ENCODE data around the gene ENO1.

ENO1 gene

DNA sequence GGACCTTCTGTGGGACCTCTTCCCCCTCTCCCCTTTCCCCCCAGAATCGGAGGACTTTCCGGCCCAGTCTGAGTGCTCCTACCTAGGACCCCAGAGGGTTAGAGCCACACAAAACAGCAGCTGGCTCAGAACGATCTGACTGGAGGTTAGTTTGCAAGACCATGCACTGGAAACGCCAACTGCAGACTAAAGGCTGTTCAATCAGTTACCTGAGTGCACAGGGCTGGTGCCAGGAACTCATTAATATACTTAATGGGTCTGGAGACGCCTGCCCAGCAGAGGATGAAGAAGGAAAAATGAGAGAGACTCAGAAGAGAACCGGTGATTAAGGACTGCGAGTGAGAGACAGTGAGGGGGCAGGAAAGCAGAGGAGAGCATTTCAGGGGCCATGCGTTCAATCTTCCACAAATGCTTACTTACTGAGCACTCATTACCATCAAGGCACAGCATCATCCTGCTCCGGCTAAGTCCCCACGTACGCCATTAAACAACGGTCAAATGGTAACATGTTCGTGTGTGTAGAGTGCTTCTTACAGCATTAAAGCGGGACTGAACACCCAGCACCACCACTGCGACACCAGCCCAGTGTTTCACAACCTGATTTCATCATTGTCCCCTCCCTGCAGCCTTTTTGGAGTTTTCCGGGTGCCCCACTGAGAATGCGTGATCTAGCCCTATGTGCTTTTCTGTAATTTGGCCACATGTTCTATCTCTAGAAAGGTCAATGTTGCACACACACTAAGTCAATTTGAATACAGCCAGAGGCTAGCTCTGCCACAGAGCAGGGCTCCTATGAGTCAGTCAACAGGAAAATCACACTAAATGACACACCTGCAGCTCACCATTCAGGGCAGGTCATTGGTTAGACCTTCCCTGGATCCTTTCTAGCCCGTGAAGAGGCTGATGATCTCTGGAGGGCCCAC is 7.6 kb downstream of the ENO1 start:
- no peak for DNase-seq (ENCODE audit: low read depth in 2 of 2)

DNA sequence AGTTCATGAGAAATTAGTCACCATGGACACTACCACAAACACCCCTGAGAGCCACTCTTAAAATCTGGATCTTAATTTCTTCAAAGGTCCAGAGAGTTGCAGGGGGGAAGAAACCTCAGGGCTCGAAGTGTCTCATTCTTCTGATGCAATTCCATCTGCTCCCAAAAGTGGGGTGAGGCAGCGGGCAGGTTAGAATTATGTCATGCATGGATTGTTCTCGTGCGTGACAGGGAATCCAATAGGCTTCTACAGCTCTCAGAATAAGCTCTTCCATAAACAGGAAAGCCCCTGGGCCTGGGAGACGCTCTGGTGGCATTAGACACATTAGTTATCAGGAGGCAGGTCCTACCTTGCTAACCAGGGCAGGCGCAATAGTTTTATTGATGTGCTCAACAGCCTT is 8.4 kb downstream of the ENO1 start:
- no peak for DNase-seq (ENCODE audit: low read depth in 2 of 2)

DNA sequence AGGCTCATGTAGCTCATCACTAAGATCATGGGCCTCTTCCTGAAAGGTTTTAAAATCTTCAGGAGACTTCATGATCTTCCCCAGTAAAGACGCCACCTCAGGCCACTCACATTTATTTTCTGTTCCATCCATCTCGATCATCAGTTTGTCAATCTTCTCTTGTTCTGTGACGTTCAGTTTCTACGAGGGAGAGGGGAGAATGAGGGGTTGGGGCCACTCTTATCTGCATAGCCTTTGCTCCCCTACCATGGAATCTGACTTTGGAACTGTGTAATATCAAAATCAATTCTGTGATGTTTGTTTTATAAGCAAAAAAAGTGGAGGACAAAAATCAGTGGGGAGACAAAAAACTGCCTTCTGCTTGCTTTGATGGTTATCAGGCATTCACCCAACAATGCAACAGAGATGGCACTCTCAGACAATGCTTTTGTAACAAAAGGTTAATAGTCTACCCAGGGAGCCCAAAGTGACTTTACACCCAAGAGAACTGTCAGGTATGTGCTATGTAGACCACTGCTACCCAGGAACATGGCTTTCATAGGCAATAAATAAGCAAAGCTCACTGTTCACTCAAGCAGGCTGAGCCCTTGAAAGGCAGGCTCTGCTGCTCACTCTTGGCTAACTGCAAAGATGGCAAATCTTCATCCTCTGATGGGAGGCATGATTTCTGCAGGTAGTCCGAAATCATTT is 10.5 kb downstream of the ENO1 start:
- no peak for DNase-seq (ENCODE audit: low read depth in 2 of 2)

DNA sequence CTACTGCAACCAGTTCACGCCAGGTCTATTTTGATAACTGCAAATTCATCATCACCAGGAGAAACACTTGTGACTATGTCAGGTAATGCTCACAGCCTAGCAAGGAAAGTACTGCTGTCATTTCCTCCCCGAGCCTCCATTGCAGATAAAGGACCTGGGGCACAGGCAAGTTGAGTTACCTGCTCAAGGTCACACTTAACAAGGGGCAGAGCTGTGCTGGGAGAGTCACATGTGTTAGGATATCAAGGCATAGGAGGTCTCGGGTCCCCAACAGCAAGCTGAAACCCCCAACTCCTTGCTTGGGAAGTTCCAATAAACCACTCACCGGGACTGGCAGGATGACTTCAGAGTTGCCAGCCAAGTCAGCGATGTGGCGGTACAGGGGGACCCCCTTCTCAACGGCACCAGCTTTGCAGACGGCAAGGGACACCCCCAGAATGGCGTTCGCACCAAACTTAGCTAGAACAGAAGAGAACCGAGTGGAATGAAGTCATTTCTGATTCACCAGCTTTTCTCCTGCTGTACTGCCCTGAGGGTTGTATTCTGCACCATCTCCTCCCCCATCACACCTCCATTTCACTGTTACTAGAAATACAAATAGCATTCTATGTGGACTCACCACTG is 11.6 kb downstream of the ENO1 start:
- DNase-seq (ENCODE audit: low read depth in 2 of 2): no peak

DNA sequence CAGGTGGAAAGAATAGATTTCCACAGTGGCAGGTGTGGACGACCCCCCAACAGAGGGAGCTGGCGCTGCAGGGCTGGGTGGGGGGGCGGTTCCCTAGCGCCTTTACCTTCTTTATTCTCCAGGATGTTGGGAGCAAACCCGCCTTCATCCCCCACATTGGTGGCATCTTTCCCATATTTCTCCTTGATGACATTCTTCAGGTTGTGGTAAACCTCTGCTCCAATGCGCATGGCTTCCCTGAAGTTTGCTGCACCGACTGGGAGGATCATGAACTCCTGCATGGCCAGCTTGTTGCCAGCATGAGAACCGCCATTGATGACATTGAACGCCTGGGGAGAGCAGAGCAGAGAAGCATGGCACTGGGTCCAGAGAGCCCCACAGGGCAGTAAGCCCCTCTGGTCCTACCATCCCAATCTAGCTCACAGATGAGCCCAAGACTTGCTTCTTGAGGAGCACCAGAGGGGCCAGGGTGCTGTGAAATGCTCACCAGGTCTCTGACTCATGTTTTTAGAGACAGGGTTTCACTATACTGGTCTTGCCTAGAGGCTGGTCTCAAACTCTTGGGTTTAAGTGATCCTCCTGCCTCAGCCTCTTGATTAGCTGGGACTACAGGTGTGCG is 12.2 kb downstream of the ENO1 start:
- no peak for DNase-seq (ENCODE audit: low read depth in 2 of 2)

DNA sequence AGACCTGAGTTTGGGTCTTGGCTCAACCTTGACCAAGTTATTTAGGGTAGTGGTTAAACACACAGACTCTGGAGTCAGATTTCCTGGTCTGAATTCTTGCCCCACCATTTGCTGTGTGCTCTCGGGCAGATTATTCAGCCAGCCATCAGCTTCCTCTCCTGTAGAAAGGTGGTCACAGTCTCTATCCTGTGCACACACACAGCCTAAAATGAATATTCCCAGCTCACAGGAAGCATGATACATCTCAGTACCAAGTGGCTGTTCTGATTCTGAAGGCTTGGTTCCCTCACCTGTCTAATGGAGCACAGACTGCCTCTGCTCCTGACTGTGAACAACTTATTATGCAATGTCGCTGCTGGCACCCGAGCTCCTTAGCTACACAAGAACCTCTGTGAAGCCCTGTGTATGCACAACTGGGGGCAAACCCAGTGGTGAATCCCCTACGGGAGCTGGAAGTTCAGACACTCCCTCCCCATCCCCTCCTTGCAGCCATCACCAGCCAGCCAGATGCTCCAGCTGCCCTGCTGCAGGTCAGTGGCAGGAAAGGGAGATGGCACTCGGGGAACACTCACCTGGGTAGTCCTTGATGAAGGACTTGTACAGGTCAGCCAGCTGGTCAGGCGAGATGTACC is 13.7 kb downstream of the ENO1 start:
- DNase-seq (ENCODE audit: low read depth in 2 of 2): no peak

DNA sequence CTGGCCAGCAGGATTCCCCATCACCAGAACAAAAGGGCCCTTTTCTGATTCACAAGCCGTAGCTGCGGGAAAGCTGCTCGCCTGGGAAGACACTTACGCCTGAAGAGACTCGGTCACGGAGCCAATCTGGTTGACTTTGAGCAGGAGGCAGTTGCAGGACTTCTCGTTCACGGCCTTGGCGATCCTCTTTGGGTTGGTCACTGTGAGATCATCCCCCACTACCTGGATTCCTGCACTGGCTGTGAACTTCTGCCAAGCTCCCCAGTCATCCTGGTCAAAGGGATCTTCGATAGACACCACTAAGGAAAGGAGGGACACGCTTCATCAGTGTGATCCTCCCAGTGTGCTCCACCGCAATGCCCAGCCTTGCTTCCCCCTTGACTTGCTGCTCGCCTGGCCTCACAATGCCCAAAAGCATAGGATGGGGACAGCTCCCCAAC is 14.7 kb downstream of the ENO1 start:
- DNase-seq (ENCODE audit: low read depth in 2 of 2): no peak

DNA sequence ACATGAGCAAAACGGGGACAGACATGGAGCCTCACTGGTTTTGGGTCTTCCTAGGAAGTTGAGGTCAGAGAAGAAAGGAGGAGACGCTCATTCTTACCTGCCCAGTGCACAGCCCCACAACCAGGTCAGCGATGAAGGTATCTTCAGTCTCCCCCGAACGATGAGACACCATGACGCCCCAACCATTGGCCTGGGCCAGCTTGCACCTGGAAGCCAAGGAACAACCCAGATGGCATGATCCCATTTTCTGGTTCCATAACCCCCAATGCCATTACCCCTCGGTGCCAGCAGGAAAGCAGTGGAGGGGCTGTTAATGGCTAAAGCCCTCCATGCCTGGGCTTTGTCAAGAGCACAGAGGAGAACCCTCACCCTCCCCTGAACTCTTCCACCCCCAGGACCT is 15.3 kb downstream of the ENO1 start:
- no peak for DNase-seq (ENCODE audit: low read depth in 2 of 2)

DNA sequence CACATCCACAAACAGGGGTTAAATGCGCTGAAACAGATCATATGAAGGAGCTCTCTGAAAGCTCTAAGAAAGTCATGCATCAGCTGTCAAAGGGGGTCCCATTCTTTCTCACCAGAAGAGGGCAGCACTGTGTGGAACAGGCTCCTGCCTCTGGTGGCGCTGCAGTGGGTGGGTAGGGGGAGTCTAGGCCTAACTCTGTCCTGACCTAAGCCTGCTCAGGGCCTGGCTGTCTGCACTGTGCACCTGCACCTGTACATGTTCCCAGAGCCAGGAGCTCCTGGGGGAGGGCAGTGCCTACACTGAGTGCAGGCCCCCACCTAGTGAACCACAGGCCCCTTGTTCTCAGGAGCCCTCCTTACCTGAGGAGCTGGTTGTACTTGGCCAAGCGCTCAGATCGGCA is 16.0 kb downstream of the ENO1 start:
- peak in 1 of 2 donors; percentile 28 for DNase-seq (ENCODE audit: low read depth in 2 of 2)

DNA sequence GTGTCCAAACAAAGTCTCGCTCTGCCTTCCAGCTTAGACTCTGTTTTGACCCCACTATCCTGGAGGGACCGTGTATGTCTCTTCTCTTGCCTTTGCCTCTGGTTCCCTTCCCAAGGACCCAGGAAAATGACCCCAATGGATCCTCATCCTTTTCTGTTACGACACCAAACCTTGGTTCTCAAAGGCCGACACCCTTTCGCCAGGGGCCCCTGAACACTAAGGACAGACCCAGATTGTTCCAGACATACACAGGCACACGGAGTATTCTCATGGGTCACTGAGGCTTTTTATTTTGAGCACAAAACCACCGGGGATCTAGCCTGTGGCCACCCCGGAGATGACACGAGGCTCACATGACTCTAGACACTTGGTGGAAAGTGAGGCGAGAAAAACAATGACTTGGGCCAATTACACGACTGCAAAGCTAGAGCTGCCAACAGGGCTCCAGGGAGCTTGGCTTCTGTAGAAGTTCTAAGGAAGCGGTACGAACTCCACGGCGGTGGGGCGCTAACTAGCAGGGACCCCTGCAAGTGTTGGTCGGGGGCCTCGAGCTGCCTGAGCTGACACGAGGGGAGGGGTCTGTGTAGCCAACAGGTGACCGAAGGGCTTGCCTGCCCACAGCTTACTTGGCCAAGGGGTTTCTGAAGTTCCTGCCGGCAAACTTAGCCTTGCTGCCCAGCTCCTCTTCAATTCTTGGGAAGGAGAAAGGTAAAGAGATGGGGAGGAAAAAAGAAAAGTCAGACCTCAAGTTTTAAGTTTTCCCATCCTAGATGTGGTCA is 17.6 kb downstream of the ENO1 start:
- DNase-seq (ENCODE audit: low read depth in 2 of 2): no peak

DNA sequence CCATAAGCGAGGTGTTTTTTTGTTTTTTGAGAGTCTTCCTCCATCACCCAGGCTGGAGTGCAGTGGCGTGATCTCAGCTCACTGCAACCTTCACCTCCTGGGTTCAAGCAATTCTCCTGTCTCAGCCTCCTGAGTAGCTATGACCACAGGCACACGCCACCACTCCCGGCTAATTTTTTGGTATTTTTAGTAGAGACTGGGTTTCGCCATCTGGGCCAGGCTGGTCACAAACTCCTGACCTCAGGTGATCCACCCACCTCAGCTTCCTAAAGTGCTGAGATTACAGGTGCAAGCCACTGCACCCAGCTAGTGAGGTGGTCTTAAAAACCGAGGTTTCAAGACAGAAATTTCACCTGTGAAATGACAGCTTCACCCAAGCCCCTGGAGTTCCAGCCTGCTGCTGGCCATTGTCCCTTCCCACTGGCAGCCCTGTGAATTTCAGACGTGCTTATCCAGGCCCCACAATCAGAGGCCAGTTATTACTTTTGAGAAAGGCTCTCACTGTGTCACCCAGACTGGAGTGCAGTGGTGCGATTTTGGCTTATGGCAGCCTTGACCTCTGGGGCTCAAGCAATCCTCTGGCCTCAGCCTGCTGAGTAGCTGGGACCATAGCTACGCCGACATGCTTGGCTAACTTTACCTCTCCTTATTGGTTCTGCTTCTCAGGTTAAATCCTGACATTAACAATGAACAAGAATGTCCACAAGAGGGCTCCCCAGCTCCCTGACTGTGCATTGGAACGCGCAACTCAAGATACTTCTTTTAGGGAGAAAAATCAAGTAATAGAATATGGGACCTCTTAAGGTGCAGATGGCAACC is 19.4 kb downstream of the ENO1 start:
- peak in 1 of 2 donors; percentile 31 for DNase-seq (ENCODE audit: low read depth in 2 of 2)

DNA sequence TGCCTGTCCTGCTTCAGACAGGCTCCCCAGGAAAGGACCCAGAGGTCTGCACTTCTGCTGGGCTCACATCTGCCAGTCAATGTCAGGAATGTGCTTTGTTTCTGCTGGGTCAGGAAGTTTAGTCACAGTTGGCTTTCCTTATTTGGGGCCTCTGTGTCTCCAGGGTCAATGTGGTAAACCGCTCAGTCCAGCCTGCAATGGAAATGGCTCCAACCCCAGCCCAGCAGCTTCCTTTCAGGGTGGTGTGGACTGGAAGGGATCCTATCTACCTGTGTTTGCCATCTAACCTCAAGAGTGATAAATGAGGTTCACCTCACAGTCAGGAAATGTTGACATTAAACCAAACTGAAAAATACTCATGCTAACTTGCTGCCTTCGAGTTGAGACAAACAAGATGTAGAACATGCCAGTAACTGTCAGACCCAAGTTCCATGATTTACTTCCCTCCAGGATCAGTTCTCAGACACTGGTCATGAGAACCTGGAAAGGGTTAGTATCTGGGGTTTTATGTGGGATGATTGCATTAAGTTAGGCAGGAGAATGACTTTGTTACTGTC is 20.3 kb downstream of the ENO1 start:
- no peak for DNase-seq (ENCODE audit: low read depth in 2 of 2)

DNA sequence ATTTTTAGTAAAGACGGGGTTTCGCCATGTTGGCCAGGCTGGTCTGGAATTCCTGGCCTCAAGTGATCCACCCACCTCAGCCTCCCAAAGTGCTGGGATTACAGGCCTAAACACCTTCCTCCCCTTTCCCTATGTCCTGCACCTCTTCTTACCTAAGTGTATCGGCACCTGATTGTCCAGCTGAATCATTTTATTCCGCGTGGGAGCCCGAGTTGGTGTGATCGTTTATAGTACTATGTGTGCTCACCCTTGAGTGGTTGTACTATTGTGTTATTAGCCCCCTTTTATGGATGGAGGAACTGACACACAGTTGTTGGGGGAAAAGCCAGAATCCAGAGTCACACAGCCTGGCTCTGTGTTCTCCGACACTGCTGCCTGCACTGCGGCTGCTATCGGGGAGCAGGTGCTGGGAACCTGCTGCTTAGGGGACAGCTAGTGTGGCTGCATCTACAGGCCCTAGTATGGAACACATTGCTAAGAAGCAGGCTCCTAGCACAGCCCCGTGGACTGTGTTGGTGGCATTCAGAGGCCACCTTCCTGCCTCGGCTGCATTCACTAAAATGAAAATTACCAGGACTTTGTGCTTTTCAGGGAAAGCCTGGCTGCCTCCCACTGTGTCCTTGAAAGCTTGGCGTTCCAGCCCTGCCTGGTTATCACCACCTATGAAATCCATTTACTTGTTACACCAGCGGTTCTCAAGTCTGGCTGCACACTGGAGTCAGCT is 21.6 kb downstream of the ENO1 start:
- DNase-seq (ENCODE audit: low read depth in 2 of 2): no peak

DNA sequence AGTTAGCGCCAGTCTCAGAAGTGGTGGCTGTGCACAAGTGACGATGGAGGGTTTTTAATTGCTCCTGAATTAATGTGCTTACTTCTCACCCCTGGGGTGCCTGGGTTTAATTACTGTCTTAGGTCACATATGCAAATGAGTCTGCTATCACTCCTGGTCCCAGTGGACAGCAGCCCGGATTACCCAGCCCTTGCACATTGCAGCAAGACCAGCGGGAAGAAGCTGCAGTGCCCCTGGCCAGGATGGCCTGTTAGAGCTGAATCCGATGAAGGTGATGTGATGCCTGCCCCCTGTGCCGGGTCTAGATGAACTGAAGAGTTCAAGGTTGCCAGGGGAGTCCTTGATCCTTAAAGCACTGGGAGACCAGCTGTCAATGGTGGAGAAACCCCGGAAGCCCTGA is 24.2 kb downstream of the ENO1 start:
- no peak for DNase-seq (ENCODE audit: low read depth in 2 of 2)

DNA sequence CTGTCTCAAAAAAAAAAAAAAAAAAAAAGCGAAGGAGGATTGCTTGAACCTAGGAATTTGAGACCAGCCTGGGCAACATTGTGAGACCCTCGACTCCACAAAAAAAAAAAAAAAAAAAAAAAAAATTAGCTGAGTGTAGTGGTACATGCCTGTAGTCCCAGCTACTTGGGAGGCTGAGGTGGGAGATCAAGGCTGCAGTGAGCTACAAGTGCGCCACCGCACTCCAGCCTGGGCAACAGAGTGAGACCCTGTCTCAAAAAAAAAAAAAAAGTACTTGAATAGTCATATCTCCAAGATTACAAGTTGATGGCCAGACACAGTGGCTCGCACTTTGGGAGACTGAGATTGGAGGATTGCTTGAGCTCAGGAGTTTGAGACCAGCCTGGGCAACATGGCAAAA is 27.4 kb downstream of the ENO1 start:
- DNase-seq (ENCODE audit: low read depth in 2 of 2): no peak

DNA sequence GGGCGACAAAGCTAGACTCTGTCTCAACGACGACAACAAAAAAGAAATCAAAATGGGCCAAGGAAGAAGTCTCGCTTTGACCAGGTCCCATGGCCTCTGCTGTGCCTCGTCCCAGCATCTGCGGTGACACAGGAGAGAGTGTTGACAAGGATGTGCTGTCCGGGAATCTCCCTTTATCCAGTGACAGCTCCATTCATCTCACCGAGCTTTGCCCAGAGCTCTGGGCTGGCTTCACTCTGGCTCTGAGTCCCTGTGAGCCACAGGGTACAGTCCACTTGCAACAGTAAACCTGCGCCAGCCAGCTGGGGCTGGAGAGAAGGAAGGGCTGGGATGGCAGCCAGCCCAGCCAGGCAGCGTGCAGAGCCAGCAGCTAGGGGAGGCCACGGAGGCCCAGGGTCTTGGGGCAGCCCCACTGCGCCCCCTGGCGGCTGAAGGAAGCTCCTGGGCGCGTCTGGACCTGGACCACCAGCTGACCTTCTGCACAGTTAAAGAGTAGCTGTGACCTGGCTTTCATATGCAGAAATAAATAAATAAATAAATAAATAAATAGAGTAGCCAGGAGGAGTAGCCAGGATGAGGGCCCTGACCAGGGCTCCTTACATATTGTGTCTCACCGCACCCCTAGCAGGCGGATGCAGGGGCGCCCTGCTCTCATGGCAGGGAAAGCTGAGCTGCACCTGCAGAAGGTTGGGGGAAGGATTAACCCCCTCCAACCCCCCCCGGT is 29.7 kb downstream of the ENO1 start:
- peak; percentile 44 to 58 for DNase-seq (ENCODE audit: low read depth in 2 of 2)

DNA sequence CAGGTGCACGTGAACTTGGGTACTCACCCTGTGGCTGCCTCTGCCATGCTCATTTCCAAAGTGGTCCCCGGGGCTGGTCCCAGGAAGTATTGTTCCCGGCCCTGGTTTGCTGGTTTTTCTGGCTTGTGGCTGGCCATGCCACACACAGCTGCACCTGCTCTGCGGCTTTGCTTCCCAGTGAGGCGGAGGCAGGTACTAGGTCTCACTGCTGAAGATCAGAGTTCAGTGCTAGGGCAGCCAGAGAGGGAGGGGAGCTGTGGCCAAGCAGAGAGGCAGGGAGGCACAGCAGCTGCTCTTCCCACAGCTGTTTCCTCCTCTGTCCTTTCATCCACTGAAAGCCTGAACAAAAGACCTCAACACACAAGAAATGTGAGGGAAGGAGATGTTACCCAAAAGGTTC is 30.5 kb downstream of the ENO1 start:
- DNase-seq (ENCODE audit: low read depth in 2 of 2): no peak

DNA sequence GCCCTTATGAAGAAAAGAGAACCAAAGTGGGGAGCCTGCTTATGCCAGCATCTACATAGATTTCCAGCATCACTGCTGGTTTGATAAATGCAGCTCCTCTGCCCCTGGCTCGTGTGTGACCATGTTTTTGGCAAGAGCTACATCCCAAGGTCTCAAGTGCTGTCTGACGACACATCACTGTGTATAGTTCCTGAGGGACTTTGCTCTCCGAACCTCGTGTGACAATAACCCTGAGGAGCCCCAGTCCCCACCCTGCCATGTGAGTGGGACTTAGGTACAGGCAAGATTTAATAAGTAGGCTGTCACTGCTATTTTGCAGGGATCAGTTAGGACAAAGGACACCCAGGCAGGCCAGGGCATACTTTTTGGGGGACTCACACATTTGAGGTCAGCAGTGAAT is 32.2 kb downstream of the ENO1 start:
- DNase-seq (ENCODE audit: low read depth in 2 of 2): no peak

All from stimulated activated CD8-positive, alpha-beta memory T cell treated with anti-CD3 and anti-CD28 coated beads, Interleukin-7, amount 100 ng/mL, for 4 hours (primary cell).